HEK293 (cell line): ENCODE results near the gene NDUFA3.

Experiments used
- CTCF ChIA-PET: fragments of 350-600 bp; formaldehyde crosslinking; extraction: SDS; loops from one replicate; lab custom pipeline; 2021; ENCODE audit warnings: antibody characterized with exemption; lab: Yijun Ruan, JAX
- POLR2A ChIA-PET: fragments of 300-600 bp; formaldehyde crosslinking; extraction: SDS; loops from one replicate; lab custom pipeline; 2020; ENCODE audit warnings: antibody characterized with exemption, inconsistent platforms; lab: Yijun Ruan, JAX
- H3K27ac ChIP-seq: fragments of 200-500 bp; sonication (Bioruptor generic); 2 replicates; pipeline ENCODE4 v1.5.1; 2014; ENCODE audit warnings: low read depth, low read length, control low read depth, inconsistent platforms; ENCODE audit errors: extremely low read depth
- H3K36me3 ChIP-seq, 2 experiments: fragments of 200-500 bp in 1 of 2; sonication (Bioruptor generic) in 1 of 2; 1 replicate in 1 of 2; 2 replicates in 1 of 2; pipeline ENCODE4 v1.5.1; 2014 to 2017; ENCODE audit warnings: inconsistent platforms in 2 of 2, low read length in 2 of 2; ENCODE audit not compliant: control insufficient read depth in 2 of 2, insufficient read depth in 1 of 2
- H3K4me1 ChIP-seq: fragments of 200-500 bp; sonication (Bioruptor generic); 2 replicates; pipeline ENCODE4 v1.5.1; 2014; ENCODE audit warnings: mild to moderate bottlenecking, low read length, inconsistent platforms; ENCODE audit not compliant: control insufficient read depth, insufficient read depth
- H3K4me3 ChIP-seq: 2 replicates; pipeline ENCODE4 v1.5.1; 2011; ENCODE audit warnings: low read depth, mild to moderate bottlenecking, control low read depth, low read length, moderate library complexity
- H3K9me3 ChIP-seq: fragments of 200-500 bp; sonication (Bioruptor generic); 2 replicates; pipeline ENCODE4 v1.5.1; 2014; ENCODE audit warnings: low read depth, low read length, inconsistent platforms; ENCODE audit not compliant: control insufficient read depth, insufficient read depth
- BCL11B ChIP-seq: fragments of 450-650 bp; formaldehyde crosslinking; IDR thresholded peaks from 2 replicates; pipeline ENCODE4 v1.5.1; 2016; ENCODE audit warnings: low read depth, missing biosample characterization, missing genetic modification characterization
- GLIS2 ChIP-seq: fragments of 450-650 bp; formaldehyde crosslinking; IDR thresholded peaks from 2 replicates; pipeline ENCODE4 v1.5.1; 2016; ENCODE audit warnings: missing biosample characterization, missing genetic modification characterization
- HOXC10 ChIP-seq: sonication (generic); formaldehyde crosslinking; IDR thresholded peaks from 2 replicates; pipeline ENCODE4 v1.8.1; 2023; ENCODE audit warnings: mild to moderate bottlenecking, missing genetic modification reagents
- KLF10 ChIP-seq: fragments of 450-650 bp; IDR thresholded peaks from 2 replicates; pipeline ENCODE4 v1.5.1; 2018; ENCODE audit warnings: missing biosample characterization, mild to moderate bottlenecking, missing genetic modification characterization
- OSR2 ChIP-seq: fragments of 450-650 bp; formaldehyde crosslinking; IDR thresholded peaks from 2 replicates; pipeline ENCODE4 v1.5.1; 2016; ENCODE audit warnings: missing biosample characterization, missing genetic modification characterization
- TCF7L2 ChIP-seq: IDR thresholded peaks from 2 replicates; pipeline ENCODE4 v1.6.1; 2011; ENCODE audit warnings: low read depth, mild to moderate bottlenecking, inconsistent platforms, low read length, moderate library complexity, borderline replicate concordance
- TRIM28 ChIP-seq: IDR thresholded peaks from 2 replicates; pipeline ENCODE4 v1.6.1; 2011; ENCODE audit warnings: low read length, control low read depth, borderline replicate concordance
- ZBTB20 ChIP-seq: fragments of 450-650 bp; formaldehyde crosslinking; IDR thresholded peaks from 2 replicates; pipeline ENCODE4 v1.5.1; 2016; ENCODE audit warnings: missing biosample characterization, missing genetic modification characterization
- ZNF292 ChIP-seq: fragments of 450-650 bp; formaldehyde crosslinking; IDR thresholded peaks from 2 replicates; pipeline ENCODE4 v1.5.1; 2016; ENCODE audit warnings: low read depth, missing biosample characterization, missing genetic modification characterization, borderline replicate concordance
- ZNF48 ChIP-seq: fragments of 450-650 bp; formaldehyde crosslinking; IDR thresholded peaks from 2 replicates; pipeline ENCODE4 v1.5.1; 2016; ENCODE audit warnings: missing biosample characterization, missing genetic modification characterization
- ZNF610 ChIP-seq: fragments of 450-650 bp; formaldehyde crosslinking; IDR thresholded peaks from 2 replicates; pipeline ENCODE4 v1.5.1; 2016; ENCODE audit warnings: missing biosample characterization, missing genetic modification characterization, borderline replicate concordance
- ZNF629 ChIP-seq: fragments of 450-650 bp; formaldehyde crosslinking; IDR thresholded peaks from 2 replicates; pipeline ENCODE4 v1.5.1; 2017; ENCODE audit warnings: missing biosample characterization, missing genetic modification characterization
- ZNF792 ChIP-seq: fragments of 450-650 bp; formaldehyde crosslinking; IDR thresholded peaks from 2 replicates; pipeline ENCODE4 v1.5.1; 2016; ENCODE audit warnings: missing biosample characterization, missing genetic modification characterization
- TF ChIP-seq, protein P1 (sequence below): fragments of 450-650 bp; IDR thresholded peaks from 2 replicates; pipeline ENCODE4 v1.5.1; 2018; ENCODE audit warnings: missing biosample characterization, missing genetic modification characterization
- TF ChIP-seq, protein P2 (sequence below): fragments of 450-650 bp; formaldehyde crosslinking; IDR thresholded peaks from 2 replicates; pipeline ENCODE4 v1.5.1; 2016; ENCODE audit warnings: missing biosample characterization, missing genetic modification characterization
- TF ChIP-seq, protein P3 (sequence below): fragments of 450-650 bp; formaldehyde crosslinking; IDR thresholded peaks from 2 replicates; pipeline ENCODE4 v1.5.1; 2017; ENCODE audit warnings: missing biosample characterization, missing genetic modification characterization
- TF ChIP-seq, protein P4 (sequence below): fragments of 450-650 bp; formaldehyde crosslinking; IDR thresholded peaks from 2 replicates; pipeline ENCODE4 v1.5.1; 2016; ENCODE audit warnings: missing biosample characterization, missing genetic modification characterization
- TF ChIP-seq, protein P5 (sequence below): fragments of 450-650 bp; formaldehyde crosslinking; IDR thresholded peaks from 2 replicates; pipeline ENCODE4 v1.5.1; 2016; ENCODE audit warnings: missing biosample characterization, missing genetic modification characterization
- TF ChIP-seq, protein P6 (sequence below): fragments of 450-650 bp; formaldehyde crosslinking; IDR thresholded peaks from 2 replicates; pipeline ENCODE4 v1.5.1; 2017; ENCODE audit warnings: missing biosample characterization, missing genetic modification characterization

Gene NDUFA3

DNA sequence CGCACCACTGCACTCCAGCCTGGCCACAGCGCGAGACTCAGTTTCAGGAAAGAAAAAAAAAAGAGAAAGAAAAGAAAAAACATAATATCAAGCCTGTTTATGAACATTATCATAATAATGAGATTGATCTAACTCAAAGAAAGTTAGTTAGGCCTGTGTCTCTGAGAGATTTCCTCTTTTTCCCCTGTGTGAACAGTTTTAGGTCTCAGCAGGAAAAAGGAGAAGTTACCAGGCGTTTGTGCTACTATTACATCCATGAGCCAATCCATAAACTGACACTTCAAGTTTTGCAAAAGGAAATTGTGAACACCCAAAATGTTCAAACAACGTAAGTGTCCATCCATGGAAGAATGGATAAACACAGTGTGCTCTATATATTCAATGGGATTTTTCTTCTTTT is 25.3 kb upstream of the NDUFA3 start:
- CTCF ChIA-PET = interaction anchor here (0.6 kb wide), 1 partner anchor 17 kb away, joined by 3 read pairs; no protein-coding TSS in a partner anchor
- Histone ChIP-seq H3K9me3 (no peaks in the 10 kb centered on the region; the same call in 1 of the 2 replicates), H3K36me3 (no peaks in the 10 kb centered on the region), H3K27ac (no peak overlapping the region), H3K4me1 (no peaks in the 10 kb centered on the region), H3K4me3 (no peak overlapping the region)
- TF ChIP-seq ZNF610 (tag by site-specific recombination) (no peak), GLIS2 (no peak), HOXC10 (no peak), ZNF48 (tag by site-specific recombination) (no peak), ZNF292 (tag by site-specific recombination) (no peak), ZBTB20 (tag by site-specific recombination) (no peak), ZNF629 (tag by site-specific recombination) (no peak), BCL11B (tag by site-specific recombination) (no peak)
- TF ChIP-seq, protein P1, sequence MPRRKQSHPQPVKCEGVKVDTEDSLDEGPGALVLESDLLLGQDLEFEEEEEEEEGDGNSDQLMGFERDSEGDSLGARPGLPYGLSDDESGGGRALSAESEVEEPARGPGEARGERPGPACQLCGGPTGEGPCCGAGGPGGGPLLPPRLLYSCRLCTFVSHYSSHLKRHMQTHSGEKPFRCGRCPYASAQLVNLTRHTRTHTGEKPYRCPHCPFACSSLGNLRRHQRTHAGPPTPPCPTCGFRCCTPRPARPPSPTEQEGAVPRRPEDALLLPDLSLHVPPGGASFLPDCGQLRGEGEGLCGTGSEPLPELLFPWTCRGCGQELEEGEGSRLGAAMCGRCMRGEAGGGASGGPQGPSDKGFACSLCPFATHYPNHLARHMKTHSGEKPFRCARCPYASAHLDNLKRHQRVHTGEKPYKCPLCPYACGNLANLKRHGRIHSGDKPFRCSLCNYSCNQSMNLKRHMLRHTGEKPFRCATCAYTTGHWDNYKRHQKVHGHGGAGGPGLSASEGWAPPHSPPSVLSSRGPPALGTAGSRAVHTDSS (tag by site-specific recombination) = no peak
- TF ChIP-seq, protein P2, sequence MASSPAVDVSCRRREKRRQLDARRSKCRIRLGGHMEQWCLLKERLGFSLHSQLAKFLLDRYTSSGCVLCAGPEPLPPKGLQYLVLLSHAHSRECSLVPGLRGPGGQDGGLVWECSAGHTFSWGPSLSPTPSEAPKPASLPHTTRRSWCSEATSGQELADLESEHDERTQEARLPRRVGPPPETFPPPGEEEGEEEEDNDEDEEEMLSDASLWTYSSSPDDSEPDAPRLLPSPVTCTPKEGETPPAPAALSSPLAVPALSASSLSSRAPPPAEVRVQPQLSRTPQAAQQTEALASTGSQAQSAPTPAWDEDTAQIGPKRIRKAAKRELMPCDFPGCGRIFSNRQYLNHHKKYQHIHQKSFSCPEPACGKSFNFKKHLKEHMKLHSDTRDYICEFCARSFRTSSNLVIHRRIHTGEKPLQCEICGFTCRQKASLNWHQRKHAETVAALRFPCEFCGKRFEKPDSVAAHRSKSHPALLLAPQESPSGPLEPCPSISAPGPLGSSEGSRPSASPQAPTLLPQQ (tag by site-specific recombination) = no peak
- TF ChIP-seq, protein P3, sequence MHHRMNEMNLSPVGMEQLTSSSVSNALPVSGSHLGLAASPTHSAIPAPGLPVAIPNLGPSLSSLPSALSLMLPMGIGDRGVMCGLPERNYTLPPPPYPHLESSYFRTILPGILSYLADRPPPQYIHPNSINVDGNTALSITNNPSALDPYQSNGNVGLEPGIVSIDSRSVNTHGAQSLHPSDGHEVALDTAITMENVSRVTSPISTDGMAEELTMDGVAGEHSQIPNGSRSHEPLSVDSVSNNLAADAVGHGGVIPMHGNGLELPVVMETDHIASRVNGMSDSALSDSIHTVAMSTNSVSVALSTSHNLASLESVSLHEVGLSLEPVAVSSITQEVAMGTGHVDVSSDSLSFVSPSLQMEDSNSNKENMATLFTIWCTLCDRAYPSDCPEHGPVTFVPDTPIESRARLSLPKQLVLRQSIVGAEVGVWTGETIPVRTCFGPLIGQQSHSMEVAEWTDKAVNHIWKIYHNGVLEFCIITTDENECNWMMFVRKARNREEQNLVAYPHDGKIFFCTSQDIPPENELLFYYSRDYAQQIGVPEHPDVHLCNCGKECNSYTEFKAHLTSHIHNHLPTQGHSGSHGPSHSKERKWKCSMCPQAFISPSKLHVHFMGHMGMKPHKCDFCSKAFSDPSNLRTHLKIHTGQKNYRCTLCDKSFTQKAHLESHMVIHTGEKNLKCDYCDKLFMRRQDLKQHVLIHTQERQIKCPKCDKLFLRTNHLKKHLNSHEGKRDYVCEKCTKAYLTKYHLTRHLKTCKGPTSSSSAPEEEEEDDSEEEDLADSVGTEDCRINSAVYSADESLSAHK (tag by site-specific recombination) = no peak
- TF ChIP-seq, protein P4, sequence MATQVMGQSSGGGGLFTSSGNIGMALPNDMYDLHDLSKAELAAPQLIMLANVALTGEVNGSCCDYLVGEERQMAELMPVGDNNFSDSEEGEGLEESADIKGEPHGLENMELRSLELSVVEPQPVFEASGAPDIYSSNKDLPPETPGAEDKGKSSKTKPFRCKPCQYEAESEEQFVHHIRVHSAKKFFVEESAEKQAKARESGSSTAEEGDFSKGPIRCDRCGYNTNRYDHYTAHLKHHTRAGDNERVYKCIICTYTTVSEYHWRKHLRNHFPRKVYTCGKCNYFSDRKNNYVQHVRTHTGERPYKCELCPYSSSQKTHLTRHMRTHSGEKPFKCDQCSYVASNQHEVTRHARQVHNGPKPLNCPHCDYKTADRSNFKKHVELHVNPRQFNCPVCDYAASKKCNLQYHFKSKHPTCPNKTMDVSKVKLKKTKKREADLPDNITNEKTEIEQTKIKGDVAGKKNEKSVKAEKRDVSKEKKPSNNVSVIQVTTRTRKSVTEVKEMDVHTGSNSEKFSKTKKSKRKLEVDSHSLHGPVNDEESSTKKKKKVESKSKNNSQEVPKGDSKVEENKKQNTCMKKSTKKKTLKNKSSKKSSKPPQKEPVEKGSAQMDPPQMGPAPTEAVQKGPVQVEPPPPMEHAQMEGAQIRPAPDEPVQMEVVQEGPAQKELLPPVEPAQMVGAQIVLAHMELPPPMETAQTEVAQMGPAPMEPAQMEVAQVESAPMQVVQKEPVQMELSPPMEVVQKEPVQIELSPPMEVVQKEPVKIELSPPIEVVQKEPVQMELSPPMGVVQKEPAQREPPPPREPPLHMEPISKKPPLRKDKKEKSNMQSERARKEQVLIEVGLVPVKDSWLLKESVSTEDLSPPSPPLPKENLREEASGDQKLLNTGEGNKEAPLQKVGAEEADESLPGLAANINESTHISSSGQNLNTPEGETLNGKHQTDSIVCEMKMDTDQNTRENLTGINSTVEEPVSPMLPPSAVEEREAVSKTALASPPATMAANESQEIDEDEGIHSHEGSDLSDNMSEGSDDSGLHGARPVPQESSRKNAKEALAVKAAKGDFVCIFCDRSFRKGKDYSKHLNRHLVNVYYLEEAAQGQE (tag by site-specific recombination) = no peak
- TF ChIP-seq, protein P5, sequence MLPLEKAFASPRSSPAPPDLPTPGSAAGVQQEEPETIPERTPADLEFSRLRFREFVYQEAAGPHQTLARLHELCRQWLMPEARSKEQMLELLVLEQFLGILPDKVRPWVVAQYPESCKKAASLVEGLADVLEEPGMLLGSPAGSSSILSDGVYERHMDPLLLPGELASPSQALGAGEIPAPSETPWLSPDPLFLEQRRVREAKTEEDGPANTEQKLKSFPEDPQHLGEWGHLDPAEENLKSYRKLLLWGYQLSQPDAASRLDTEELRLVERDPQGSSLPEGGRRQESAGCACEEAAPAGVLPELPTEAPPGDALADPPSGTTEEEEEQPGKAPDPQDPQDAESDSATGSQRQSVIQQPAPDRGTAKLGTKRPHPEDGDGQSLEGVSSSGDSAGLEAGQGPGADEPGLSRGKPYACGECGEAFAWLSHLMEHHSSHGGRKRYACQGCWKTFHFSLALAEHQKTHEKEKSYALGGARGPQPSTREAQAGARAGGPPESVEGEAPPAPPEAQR (tag by site-specific recombination) = no peak
- POLR2A ChIA-PET = no interaction called here

DNA sequence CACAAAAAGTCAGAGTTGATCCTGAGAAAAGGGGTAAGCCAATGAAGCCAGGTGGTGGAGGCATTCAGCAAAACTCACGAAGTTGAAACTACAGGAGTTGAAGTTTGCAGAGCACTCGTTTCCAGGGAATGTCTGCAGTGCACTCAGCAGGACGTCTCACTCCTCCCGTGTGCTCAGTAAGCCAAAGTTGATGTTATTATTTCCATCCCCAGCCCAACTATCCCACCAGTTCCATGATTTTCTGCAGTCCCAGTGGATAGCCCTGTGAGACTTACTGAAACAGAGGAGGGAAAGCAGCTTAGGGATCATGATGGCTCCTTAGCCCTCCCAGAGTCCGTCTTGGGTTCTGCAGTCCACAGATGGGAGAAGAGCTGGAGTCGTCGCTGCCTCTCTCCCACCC is 21.6 kb upstream of the NDUFA3 start, which contains the start of gene TARM1:
TSS of gene TARM1 (minus strand) at position 334 of the 400 bp plus-strand sequence. CDS start at position 309, 25 bp downstream.
- no peak within 1 kb of the TSS for H3K4me3 ChIP-seq
- no peaks in the 10 kb centered on the region; the same call in 1 of the 2 replicates for H3K9me3 ChIP-seq
- ChIA-PET CTCF (no interaction called here), POLR2A (no interaction called here)
- H3K4me1 ChIP-seq = no peaks in the 10 kb centered on the region
- no peak within 1 kb of the TSS for H3K27ac ChIP-seq
- TF ChIP-seq TRIM28 (peak; percentile 44; the same call in 1 of the 2 replicates), TCF7L2 (no peak), KLF10 (tag by site-specific recombination) (no peak), ZNF792 (tag by site-specific recombination) (no peak), OSR2 (tag by site-specific recombination) (no peak), ZNF48 (tag by site-specific recombination) (no peak)
- TF ChIP-seq, protein P6, sequence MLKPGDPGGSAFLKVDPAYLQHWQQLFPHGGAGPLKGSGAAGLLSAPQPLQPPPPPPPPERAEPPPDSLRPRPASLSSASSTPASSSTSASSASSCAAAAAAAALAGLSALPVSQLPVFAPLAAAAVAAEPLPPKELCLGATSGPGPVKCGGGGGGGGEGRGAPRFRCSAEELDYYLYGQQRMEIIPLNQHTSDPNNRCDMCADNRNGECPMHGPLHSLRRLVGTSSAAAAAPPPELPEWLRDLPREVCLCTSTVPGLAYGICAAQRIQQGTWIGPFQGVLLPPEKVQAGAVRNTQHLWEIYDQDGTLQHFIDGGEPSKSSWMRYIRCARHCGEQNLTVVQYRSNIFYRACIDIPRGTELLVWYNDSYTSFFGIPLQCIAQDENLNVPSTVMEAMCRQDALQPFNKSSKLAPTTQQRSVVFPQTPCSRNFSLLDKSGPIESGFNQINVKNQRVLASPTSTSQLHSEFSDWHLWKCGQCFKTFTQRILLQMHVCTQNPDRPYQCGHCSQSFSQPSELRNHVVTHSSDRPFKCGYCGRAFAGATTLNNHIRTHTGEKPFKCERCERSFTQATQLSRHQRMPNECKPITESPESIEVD (tag by site-specific recombination) = no peak
- H3K36me3 ChIP-seq = no peaks in the 10 kb centered on the region
